T-helper 1 cell treated with Interleukin-12 subunit alpha and Interleukin-12 subunit beta and Interleukin-4 antibody, amounts not matched to agents 30 ng/mL and 1 ng/mL, for 36 hours (primary cell): ENCODE data around the gene PDZRN3. TPM values are rescaled to one million over a fixed set of nuclear protein-coding genes. Genes with fewer than 3 reads are reported as not detected.

Experiments used
- intact Hi-C: fragments of 100-400 bp; cut with micrococcal nuclease; formaldehyde crosslinking; loops from one replicate; pipeline ENCODE4 v1.15.1; 2024
- total RNA-seq: library from RNA; stranded (reverse); gene quantifications from 2 replicates; pipeline ENCODE4 v1.2.3, GENCODE V29; 2022

PDZRN3 gene
- total RNA-seq, 1 donor from 2014 or later = not detected

DNA sequence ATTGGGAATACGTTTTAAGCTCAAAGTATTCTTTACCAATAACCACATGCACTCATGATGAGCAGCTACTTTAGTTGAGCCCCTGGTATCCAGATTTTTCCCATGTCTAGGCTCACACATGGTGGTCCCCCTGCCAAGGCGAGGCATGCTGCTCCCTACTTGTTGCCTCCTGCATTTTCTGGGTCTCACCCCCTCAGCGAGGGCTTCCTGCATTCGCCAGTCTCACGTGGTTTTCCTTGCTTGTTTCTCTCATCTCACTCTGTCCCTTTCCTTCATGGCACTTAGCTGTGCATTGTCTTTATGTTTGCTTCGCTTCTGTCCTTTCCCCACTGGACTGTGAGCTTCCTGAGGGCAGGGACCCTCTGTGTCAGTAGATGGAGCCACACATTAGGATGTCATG is 99.2 kb downstream of the PDZRN3 start:
- intact Hi-C loops = no loop called here

- intact Hi-C loops = no loop called here
Observed at GRCh38 chr3:73523661-73524060, 101.1 kb downstream of the PDZRN3 start.

DNA sequence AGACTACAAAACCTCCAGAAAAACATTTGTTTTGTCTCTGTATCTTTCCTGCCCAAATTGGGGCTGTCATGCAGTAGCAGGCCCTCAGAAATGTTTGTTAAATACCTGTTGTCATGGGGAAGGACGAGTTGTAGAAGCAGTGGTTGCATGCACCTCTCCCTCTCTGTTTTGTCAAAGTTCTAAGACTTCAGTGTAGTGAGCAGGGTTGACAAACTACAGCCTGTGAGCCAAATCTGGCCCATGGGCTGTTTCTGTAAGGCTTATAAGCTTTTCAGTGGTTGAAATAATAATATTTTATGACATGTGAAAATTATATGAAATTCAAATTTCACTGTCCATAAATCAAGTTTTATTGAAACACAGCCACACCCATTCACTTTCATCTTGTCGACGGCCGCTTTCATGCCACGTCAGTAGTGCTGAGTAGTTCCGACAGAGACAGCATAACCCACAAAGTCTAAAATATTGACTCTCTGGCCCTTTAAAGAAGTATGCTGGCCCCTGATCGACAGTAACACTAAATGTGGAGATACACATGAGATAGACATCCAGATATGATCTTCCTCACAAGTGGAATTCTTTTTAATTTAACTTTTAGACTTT is 102.9 kb downstream of the PDZRN3 start:
- intact Hi-C loops = no loop called here

GRCh38 chr3:73520931-73521461 is 103.7 kb downstream of the PDZRN3 start:
- intact Hi-C loops = no loop called here

DNA sequence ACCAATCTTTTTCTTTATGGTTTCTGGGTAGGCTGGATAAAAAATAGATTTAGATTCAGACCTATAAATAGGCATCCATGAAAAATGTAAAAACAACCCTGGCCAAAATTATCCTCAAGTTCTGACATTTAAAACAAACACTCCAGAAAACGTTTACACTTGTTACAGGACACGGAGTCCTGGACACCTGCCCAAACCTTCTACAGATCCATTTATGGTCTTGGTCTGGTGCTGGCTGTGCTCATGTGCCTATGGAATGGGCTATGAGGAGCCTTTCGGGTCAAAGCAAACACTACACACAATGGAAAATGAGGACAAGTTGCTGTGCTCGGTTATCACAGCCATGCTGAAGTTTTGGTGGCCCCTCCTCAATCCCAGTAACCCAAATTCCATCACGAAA is 108.1 kb downstream of the PDZRN3 start:
- intact Hi-C loops = no loop called here

DNA sequence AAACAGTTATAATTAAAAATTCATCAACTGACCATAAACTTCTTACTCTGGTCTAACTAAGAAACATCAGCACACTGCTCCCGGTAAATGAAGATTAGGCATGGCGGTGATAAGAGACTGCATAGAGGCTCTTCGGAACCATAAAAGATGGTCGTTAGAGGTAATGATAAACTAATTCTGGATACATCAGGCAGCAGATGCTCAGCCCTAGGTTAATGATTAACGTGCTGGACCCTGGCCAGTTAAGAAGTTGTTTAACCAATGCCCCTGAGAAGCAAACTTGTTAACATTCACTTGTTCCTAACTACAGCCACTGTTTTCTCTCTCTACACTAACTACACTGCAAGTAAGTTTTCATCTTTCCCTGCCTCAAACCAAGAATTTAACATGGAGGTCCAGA is 111.5 kb downstream of the PDZRN3 start:
- intact Hi-C loops = no loop called here

DNA sequence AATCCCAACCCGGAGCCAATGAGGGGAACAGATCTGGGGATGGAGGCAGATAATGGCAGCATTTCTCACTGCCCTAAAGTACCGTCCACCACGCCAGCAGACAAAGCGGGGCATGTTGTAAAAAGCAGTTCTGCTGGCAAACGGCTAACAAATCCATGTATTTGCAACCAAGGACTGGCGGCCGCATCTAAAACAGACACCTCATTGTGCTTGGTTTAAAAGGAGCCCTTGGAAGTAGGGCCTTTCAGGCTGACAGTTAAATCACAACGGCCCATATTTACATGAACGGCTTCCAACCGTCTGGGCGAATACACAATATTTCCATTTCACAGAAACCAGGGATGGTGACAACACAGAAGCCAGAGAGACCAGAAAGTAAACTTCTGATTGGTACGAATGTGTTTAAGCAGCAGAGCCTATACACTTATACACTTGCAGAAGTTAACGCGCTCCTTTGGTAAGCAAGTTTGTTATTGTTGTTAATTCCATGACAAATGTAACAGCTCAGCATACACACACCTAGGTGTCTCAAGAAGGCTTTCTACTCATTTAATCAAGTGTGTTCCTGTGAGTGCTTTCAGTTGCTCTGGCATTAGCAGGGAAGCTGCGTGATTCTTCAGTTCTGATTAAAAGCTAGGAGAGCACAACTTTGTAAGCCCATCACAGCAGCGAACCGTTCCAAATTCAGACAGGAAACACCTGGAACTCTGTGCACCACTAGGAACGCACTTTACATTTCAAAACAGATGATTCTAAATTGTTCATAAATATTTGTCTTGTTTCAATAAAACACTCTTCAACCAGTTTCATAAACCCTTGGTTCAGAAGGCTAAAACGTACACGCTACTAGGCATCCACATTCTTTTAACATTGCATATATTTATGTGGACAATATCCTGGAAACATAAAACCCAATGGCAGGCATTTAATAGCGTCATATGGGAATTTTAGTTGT is 112.9 kb downstream of the PDZRN3 start:
- intact Hi-C loops = no loop called here

DNA sequence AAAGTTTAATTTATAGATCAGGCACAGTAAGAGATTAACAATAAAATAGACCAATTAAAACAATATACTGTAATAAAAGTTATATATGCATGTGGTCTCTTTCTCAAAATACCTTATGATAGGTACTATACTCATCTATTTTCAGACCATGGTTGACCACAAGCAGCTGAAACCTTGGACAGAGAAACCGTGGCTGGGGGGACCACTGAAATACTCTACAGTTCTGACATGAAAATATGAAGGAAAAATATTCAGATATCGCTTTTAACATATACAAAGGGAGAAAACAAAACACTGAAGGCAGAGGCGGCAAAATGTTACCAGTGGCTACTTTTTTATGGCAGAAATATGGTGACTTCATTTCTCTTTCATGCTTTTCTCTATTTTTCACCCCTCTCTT is 114.0 kb downstream of the PDZRN3 start:
- intact Hi-C loops = no loop called here

GRCh38 chr3:73510334-73510733 is 114.4 kb downstream of the PDZRN3 start:
- intact Hi-C loops = no loop called here

DNA sequence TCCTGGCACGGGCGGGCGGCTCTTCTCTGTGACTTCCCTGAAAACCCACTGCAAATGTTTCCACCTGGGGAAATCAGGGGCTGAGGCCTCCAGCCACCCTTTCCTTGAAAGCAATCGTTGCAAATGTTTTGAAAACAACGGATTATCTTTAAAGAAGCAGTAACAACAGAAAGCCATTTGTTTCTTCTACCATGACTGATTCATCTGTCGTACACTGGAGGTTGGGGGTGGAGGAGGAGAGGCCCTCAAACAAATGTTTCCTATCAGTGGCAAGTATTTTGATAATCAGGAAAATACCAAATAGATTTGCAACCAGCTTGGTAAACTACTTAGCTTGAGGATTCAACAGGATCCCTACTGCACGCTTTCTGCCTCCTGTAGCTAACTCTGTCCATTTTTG is 114.9 kb downstream of the PDZRN3 start:
- intact Hi-C loops = no loop called here

DNA sequence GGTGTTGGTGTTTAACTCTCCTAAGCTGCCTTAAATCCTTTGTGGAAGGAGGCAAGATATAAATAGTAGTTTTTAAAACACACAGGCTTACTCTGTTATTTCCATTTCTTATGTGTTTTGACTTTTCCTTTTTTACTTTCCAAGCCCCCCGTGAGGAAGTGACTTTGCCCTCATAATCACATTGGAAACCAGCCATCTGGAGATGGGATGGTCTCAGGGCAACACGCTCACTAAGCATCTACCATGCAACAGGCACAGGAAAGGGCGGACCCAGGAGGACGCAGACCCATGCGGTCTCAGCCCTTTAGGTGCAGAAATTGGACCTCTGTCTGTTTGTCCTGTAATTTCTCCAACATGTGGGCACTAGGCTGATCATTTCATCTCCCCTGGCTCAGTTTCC is 115.7 kb downstream of the PDZRN3 start:
- intact Hi-C loops = no loop called here

GRCh38 chr3:73508330-73508954 is 116.3 kb downstream of the PDZRN3 start:
- intact Hi-C loops = no loop called here

DNA sequence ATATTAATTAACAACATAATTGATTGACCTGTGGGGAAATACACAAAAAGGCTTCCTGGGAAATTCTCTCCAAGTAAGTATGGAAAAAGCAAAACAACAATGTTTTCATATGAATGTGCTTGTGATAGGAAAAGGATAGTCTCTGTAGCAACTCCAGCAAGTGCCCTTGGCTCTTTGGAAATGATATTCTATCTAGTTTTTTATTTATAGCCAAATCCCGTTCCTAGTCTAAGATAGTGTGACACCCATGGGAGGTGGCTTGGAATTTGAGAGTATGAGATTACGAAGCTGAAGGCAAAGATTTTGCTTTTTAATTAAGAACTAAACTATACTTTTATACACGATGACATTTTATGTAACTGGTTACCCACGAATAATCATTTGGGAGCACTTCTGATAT is 119.9 kb downstream of the PDZRN3 start:
- intact Hi-C loops = no loop called here

DNA sequence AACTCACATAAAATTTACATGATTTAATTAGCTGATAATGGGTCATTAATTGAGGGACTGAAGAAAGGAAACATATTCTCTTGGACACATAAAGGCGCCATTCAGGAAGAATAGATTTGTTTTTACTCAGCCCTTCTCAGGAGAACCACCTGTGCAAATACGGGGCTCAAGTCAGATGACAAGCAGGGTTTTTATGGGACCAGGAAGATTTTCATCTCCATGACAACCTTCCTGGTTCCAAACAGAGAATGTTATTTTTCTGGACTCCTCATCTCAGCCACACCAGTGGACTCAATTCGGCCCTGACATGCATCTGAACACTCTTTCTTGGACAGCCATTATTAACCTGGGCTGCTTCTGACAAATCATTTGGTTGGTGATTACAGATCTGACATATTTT is 120.5 kb downstream of the PDZRN3 start:
- intact Hi-C loops = no loop called here

- intact Hi-C loops = loop anchor here (2.0 kb wide), 1 partner anchor 565 kb away; no protein-coding TSS in a partner anchor
Observed at GRCh38 chr3:73503781-73504180, 121.0 kb downstream of the PDZRN3 start.

- intact Hi-C loops = loop anchor here (1.0 to 2.0 kb wide), 4 partner anchors 48 to 652 kb away; no protein-coding TSS in a partner anchor
Observed at GRCh38 chr3:73502609-73503583, 121.8 kb downstream of the PDZRN3 start.

DNA sequence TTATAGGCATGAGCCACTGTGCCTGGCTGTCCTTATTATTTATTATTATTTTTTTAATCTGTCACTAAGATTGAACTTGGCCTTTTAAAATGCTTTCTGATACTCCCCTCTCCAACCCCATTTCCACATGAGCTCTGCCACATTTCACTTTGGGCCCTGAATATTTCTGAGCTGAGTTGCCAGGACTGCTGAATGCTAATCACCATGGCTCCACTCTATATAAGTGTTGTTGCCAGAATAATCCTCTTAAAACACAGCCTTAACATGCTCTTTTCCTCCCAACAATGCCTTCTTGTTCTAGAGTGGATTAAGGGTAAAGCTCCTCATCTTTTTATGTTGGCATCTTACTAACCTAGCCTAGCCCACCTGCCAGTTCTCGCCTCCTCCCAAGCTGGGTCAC is 124.4 kb downstream of the PDZRN3 start:
- intact Hi-C loops = no loop called here

DNA sequence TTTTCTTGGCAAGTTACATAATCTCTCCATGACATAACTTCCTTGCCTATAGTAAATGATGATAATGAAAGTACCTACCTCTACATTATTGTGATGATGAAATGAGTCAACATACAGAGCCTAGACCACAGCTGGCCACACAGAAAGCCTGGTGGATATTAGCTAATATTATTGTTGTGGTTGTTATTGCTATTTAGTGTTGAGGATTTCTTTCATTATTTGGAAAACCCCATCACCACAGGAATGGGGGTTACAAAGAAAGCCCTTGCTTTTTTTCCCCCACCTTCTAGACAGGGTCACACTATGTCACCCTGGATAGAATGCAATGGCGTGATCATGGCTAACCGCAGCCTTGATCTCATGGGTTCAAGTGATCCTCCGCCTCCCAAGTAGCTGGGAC is 125.0 kb downstream of the PDZRN3 start:
- intact Hi-C loops = no loop called here

- intact Hi-C loops = no loop called here
Observed at GRCh38 chr3:73498764-73499622, 125.7 kb downstream of the PDZRN3 start.
